PC-9 (cell line): ENCODE results near the gene PTPN9. TPM values are rescaled to one million over a fixed set of nuclear protein-coding genes. Genes with fewer than 3 reads are reported as not detected.

Experiments used
- Bru-seq: library from RNA; stranded (reverse); fragments of 400-500 nt; gene quantifications from one replicate; lab custom pipeline; 2021; lab: Mats Ljungman, UMichigan
- BruChase-seq, 2 experiments: library from RNA; stranded (reverse); fragments of 400-500 nt; gene quantifications; one replicate each; lab custom pipeline; 2021; lab: Mats Ljungman, UMichigan
- BruUV-seq: library from RNA; stranded (reverse); fragments of 400-500 nt; replicated peaks from 2 replicates; lab custom pipeline; 2021; lab: Mats Ljungman, UMichigan
- CTCF ChIA-PET: fragments of 300-600 bp; sonication (Branson Sonifier 250); formaldehyde crosslinking; loops from one replicate; lab custom pipeline; 2022; ENCODE audit warnings: antibody characterized with exemption; lab: Charles Lee
- POLR2A ChIA-PET: fragments of 300-600 bp; sonication (Branson Sonifier 250); formaldehyde crosslinking; loops from one replicate; lab custom pipeline; 2022; ENCODE audit warnings: antibody characterized with exemption; ENCODE audit not compliant: unreplicated experiment; lab: Charles Lee
- DNase-seq, 2 experiments: peaks; one replicate each; pipeline versions ENCODE4 v3.0.0 to v3.0.0-alpha.2; 2015 to 2022; ENCODE audit warnings: mixed read lengths in 1 of 2
- H2AFZ ChIP-seq: fragments of 200-600 bp; sonication (generic); 2 replicates; pipeline ENCODE4 v1.8.1; 2017; ENCODE audit warnings: antibody characterized with exemption
- H3F3A ChIP-seq: fragments of 200-600 bp; sonication (generic); 2 replicates; pipeline ENCODE4 v1.8.1; 2017; ENCODE audit warnings: antibody characterized with exemption, mild to moderate bottlenecking, low read depth; ENCODE audit not compliant: insufficient read depth
- H3K27ac ChIP-seq: fragments of 200-600 bp; sonication (generic); 2 replicates; pipeline ENCODE4 v1.6.1; 2016; ENCODE audit warnings: mixed run types
- H3K27me3 ChIP-seq: fragments of 200-600 bp; sonication (generic); 2 replicates; pipeline ENCODE4 v1.6.1; 2016; ENCODE audit warnings: low read depth, mixed run types; ENCODE audit not compliant: insufficient read depth
- H3K36me3 ChIP-seq: fragments of 200-600 bp; sonication (generic); 2 replicates; pipeline ENCODE4 v1.6.1; 2016; ENCODE audit warnings: low read depth, mixed run types
- H3K4me1 ChIP-seq: fragments of 200-600 bp; sonication (generic); replicated peaks from 2 replicates; pipeline ENCODE4 v1.6.1; 2016; ENCODE audit warnings: mixed run types; ENCODE audit not compliant: insufficient read depth
- H3K4me2 ChIP-seq: fragments of 200-600 bp; sonication (generic); 2 replicates; pipeline ENCODE4 v1.6.1; 2017; ENCODE audit warnings: mixed run types
- H3K4me3 ChIP-seq: fragments of 200-600 bp; sonication (generic); 2 replicates; pipeline ENCODE4 v1.6.1; 2016; ENCODE audit warnings: mixed run types
- H3K79me2 ChIP-seq: fragments of 200-600 bp; sonication (generic); 2 replicates; pipeline ENCODE4 v1.6.1; 2017; ENCODE audit warnings: low read depth, mixed run types
- H3K9me2 ChIP-seq: fragments of 200-600 bp; sonication (generic); 2 replicates; pipeline ENCODE4 v1.8.1; 2017; ENCODE audit warnings: mild to moderate bottlenecking; ENCODE audit not compliant: insufficient read depth
- H3K9me3 ChIP-seq: fragments of 200-600 bp; sonication (generic); 2 replicates; pipeline ENCODE4 v1.8.1; 2016; ENCODE audit warnings: low read depth; ENCODE audit not compliant: insufficient read depth
- H4K20me1 ChIP-seq: fragments of 200-600 bp; sonication (generic); 2 replicates; pipeline ENCODE4 v1.8.1; 2017; ENCODE audit not compliant: insufficient read depth
- EZH2 ChIP-seq: fragments of 200-600 bp; sonication (generic); IDR thresholded peaks from 2 replicates; pipeline ENCODE4 v1.8.0; 2017; ENCODE audit warnings: antibody characterized with exemption, low read depth
- intact Hi-C: fragments of 100-400 bp; cut with micrococcal nuclease; formaldehyde crosslinking; loops from one replicate; pipeline ENCODE4 v1.10.0; 2022; ENCODE audit not compliant: unreplicated experiment
- long read RNA-seq: library from polyadenylated mRNA; stranded (forward); transcript quantifications from one replicate; pipeline ENCODE4 v2.0.0, GENCODE V29; 2022
- total RNA-seq: library from RNA; stranded (reverse); gene quantifications from 2 replicates; pipeline ENCODE4 v1.2.3, GENCODE V29; 2021
- TF ChIP-seq, protein P1 (sequence below): fragments of 200-600 bp; sonication (generic); conservative IDR thresholded peaks from 2 replicates; pipeline ENCODE4 v1.6.1; 2017; ENCODE audit warnings: mixed run types, antibody characterized with exemption, mild to moderate bottlenecking, moderate library complexity

Gene PTPN9
- total RNA-seq, result 22.4 and 24.1 TPM in 2 replicates
- percentile 66 among the genes with signal in this experiment for Bru-seq, nascent RNA
- BruChase-seq, experiment 1, labeled RNA remaining after a 2-hour chase, result percentile 57 among the genes with signal in this experiment
- BruChase-seq, experiment 2, labeled RNA remaining after a 6-hour chase, result percentile 68 among the genes with signal in this experiment
- long read RNA-seq, full-length matches to known transcripts, result 18 of 29 reads
- long read RNA-seq, partial matches to known transcripts, result 3 of 29 reads
- long read RNA-seq, other reads (novel, unspliced or antisense), result 8 of 29 reads

DNA sequence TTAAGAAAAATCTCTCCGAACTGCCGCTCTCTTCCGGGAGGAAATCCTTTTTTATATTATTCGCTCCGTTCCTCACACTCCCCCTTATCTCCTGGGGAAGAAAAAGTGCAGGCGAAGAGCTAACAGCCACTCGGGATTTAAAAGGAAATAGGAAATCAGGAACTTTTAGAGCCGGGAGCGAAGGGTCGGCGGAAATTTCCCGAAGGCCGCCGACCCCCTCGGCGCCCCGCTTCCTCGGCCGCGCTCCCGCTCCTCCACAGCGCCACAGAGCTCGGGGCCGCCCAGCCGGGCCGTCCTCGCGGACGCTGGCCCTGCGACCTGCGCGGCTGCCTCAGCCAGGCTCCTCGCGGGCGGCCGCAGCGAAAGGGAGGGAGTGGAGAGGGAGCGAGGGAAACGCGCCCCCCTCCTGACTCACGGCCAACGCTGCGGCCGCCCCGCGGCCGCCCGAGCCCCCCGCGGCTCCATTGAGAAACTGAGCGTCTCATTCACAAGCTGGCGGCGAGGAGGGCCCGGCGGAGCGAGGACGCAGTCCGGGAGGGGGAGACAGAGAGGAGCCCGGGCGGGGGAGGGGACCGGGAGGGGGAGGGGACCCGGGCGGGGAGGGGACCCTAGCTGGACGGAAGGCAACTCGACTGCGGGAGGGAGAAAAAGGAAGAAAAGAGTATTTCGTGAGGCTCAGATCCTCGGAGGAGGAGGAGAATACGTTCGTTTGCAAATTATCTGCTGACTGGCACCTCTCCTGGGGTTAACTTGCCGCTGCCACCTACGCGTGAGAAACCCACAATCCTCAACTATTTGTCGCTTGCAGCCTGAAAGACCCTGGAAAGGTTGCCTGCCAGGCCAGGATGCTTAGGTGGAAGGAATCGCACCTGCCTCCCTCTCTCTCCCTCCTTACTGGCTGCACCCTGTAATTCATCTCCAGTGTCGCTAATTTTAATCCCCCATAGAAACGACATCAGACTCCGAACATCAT, at the start of gene PTPN9:
Gene PTPN9, minus strand, starts transcription at position 368 of the 973 bp plus-strand sequence. CDS start 539 bp downstream, outside the sequence.
- Histone ChIP-seq H4K20me1 (no peaks in the 10 kb centered on the region; the same call in none of the 2 replicates), H3K4me1 (peaks cover 13% of the 10 kb centered on the region), H2AFZ (peak within 1 kb of the TSS; percentile 95), H3K27me3 (no peaks in the 10 kb centered on the region), H3K79me2 (peaks cover 38% of the 10 kb centered on the region), H3K9me3 (no peaks in the 10 kb centered on the region), H3K4me3 (peak within 1 kb of the TSS; percentile 96), H3K4me2 (peak within 1 kb of the TSS; percentile 91), H3K36me3 (no peaks in the 10 kb centered on the region), H3K9me2 (no peaks in the 10 kb centered on the region), H3K27ac (peak within 1 kb of the TSS; percentile 26; the same call in 1 of the 2 replicates), H3F3A (0 out of 2 replicates have a peak, but pooled peaks cover 3% of the 10 kb centered on the region)
- TF ChIP-seq EZH2, result no peak
- TF ChIP-seq, protein P1, sequence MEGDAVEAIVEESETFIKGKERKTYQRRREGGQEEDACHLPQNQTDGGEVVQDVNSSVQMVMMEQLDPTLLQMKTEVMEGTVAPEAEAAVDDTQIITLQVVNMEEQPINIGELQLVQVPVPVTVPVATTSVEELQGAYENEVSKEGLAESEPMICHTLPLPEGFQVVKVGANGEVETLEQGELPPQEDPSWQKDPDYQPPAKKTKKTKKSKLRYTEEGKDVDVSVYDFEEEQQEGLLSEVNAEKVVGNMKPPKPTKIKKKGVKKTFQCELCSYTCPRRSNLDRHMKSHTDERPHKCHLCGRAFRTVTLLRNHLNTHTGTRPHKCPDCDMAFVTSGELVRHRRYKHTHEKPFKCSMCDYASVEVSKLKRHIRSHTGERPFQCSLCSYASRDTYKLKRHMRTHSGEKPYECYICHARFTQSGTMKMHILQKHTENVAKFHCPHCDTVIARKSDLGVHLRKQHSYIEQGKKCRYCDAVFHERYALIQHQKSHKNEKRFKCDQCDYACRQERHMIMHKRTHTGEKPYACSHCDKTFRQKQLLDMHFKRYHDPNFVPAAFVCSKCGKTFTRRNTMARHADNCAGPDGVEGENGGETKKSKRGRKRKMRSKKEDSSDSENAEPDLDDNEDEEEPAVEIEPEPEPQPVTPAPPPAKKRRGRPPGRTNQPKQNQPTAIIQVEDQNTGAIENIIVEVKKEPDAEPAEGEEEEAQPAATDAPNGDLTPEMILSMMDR, result peak; percentile 41; the same call in 1 of the 2 replicates
- peak in 1 of 2 experiments; percentile 53 for DNase-seq
- POLR2A ChIA-PET, result interaction anchor here (0.5 to 0.6 kb wide), 2 partner anchors 47 to 72 kb away, joined by 5 to 26 read pairs; no protein-coding TSS in a partner anchor
- intact Hi-C loops, result loop anchor here (2.0 kb wide), 1 partner anchor 128 kb away; the partner anchor contains the start of gene SIN3A
- BruUV-seq, result no TSS peak
- CTCF ChIA-PET, result interaction anchor here (0.6 to 0.9 kb wide), 4 partner anchors 65 to 105 kb away, joined by 3 to 10 read pairs (median 6); partner anchors contain the start of gene SNX33

DNA sequence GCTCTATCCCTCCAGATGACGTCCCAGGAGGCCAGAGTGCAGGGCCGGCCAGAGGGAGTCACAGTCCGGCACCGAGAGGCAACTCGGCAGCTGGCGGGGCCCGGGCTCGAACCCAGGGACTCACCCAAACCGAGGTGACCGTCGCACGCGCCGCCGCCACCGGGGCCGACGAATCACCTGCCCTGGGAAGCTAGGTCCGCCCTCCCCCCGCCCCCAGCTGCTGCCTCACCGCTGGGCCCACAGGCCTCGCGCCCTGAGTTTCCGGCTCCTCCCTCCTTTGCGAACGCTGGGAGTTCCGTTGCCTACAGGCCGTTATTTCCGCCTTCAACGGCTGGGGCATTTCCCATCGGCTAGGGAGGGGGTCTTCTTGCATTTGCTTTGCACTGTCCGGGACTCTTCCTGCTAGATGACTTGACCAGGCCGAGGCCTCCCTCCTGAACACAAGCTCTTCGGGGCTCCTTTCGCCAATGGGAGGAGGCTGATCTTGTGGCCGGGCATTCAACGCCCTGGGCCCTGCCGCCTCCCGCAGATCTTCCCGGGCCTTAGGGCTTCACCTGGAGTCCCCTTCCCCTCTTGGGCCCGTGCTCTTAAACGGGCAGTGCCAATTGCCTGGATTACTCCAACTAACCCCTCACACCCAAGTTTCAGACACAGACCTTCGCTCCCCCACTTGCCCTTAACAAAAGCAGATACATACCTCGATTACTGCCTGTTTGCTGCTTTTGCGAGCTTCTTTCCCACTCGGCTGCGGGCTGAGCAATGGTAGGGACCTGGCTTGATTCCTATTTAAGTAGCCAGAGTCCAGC, 46.6 kb upstream of the PTPN9 start, which contains the start of gene SNUPN:
Gene SNUPN, minus strand, starts transcription at position 184 of the 806 bp plus-strand sequence. CDS start 4,674 bp downstream, outside the sequence.
- POLR2A ChIA-PET, result interaction anchor here (0.5 to 0.8 kb wide), 9 partner anchors 13 to 258 kb away, joined by 3 to 13 read pairs (median 4); partner anchors contain the start of genes IMP3, MAN2C1 and SIN3A
- H4K20me1 ChIP-seq, result no peaks in the 10 kb centered on the region
- H3K27me3 ChIP-seq, result no peaks in the 10 kb centered on the region
- no peaks in the 10 kb centered on the region for H3K36me3 ChIP-seq
- no peaks in the 10 kb centered on the region for H3K79me2 ChIP-seq
- peak; percentile 76 to 87 for DNase-seq
- no peaks in the 10 kb centered on the region for H3K9me2 ChIP-seq
- peak within 1 kb of the TSS; percentile 84 for H2AFZ ChIP-seq
- CTCF ChIA-PET, result interaction anchor here (0.6 to 0.7 kb wide), 2 partner anchors 22 to 111 kb away, joined by 5 to 7 read pairs; partner anchors contain the start of gene SNX33
- H3K4me3 ChIP-seq, result peak within 1 kb of the TSS; percentile 69
- peak within 1 kb of the TSS; percentile 73 for H3K27ac ChIP-seq
- peaks cover 40% of the 10 kb centered on the region for H3F3A ChIP-seq
- H3K9me3 ChIP-seq, result no peaks in the 10 kb centered on the region
- TF ChIP-seq, protein P1, result no peak
- no peak for TF ChIP-seq EZH2
- BruUV-seq, result TSS peak; percentile 79
- peak within 1 kb of the TSS; percentile 69 for H3K4me2 ChIP-seq
- intact Hi-C loops, result loop anchor here (2.0 kb wide), 3 partner anchors 15 to 57 kb away; partner anchors contain the start of gene IMP3
- H3K4me1 ChIP-seq, result peaks cover 22% of the 10 kb centered on the region
